HepG2 (cell line): ENCODE data around the gene CELF2. TPM values are rescaled to one million over a fixed set of nuclear protein-coding genes. Genes with fewer than 3 reads are reported as not detected.

Experiments used
- ATAC-seq: fragments of 200-7000 bp; cut with Tn5 transposase; 3 replicates; pipeline ENCODE4 v1.9.1; 2020; ENCODE audit warnings: mild to moderate bottlenecking, moderate library complexity
- BruUV-seq: library from RNA; stranded (reverse); fragments of 400-500 nt; replicated peaks from 2 replicates; lab custom pipeline; 2021; lab: Mats Ljungman, UMichigan
- CTCF ChIA-PET: fragments of 300-600 bp; formaldehyde crosslinking; extraction: SDS; loops from one replicate; lab custom pipeline; 2021; ENCODE audit warnings: low total read pairs, inconsistent platforms, low intra/inter-chr PET ratio; lab: Yijun Ruan, JAX
- POLR2A ChIA-PET: fragments of 350-600 bp; sonication (Branson Sonifier 250); formaldehyde crosslinking; loops from one replicate; lab custom pipeline; 2020; ENCODE audit warnings: antibody characterized with exemption, inconsistent platforms; lab: Yijun Ruan, JAX
- DNase-seq: peaks from one replicate; pipeline ENCODE4 v3.0.0-alpha.2; 2015; ENCODE audit warnings: low spot score
- FAIRE-seq: peaks from 3 replicates; lab custom pipeline; 2011; peaks lifted over from hg19 to GRCh38; lab: Jason Lieb, UNC
- H2AFZ ChIP-seq: one replicate; pipeline ENCODE4 v1.6.1; 2011; ENCODE audit warnings: low read length, inconsistent platforms
- H3K27ac ChIP-seq: fragments of 300-600 bp; 3 replicates; pipeline ENCODE4 v1.8.0; 2011; ENCODE audit warnings: mixed run types, mild to moderate bottlenecking, mixed read lengths, low read length, inconsistent platforms; ENCODE audit not compliant: insufficient read depth; ENCODE audit errors: extremely low read length
- H3K27me3 ChIP-seq, 2 experiments: fragments of 200-600 bp in 1 of 2; 2 replicates in 1 of 2; 3 replicates in 1 of 2; pipeline versions ENCODE4 v1.6.0 to v1.8.0; 2011; ENCODE audit warnings: low read length in 2 of 2, mild to moderate bottlenecking in 2 of 2, moderate library complexity in 2 of 2, inconsistent platforms in 1 of 2; ENCODE audit not compliant: insufficient read depth in 2 of 2, control insufficient read depth in 1 of 2
- H3K36me3 ChIP-seq, 2 experiments: fragments of 200-600 bp in 1 of 2; replicated peaks in 1 of 2; 2 replicates in 1 of 2; 3 replicates in 1 of 2; pipeline versions ENCODE4 v1.5.1 to v1.8.0; 2011; ENCODE audit warnings: low read length in 2 of 2, inconsistent platforms in 1 of 2; ENCODE audit not compliant: insufficient read depth in 2 of 2, control insufficient read depth in 1 of 2
- H3K4me1 ChIP-seq: 2 replicates; pipeline ENCODE4 v1.5.1; 2012; ENCODE audit warnings: low read length, inconsistent platforms; ENCODE audit not compliant: insufficient read depth
- H3K4me2 ChIP-seq: 2 replicates; pipeline ENCODE4 v1.6.0; 2011; ENCODE audit warnings: low read depth, low read length, inconsistent platforms
- H3K4me3 ChIP-seq, 3 experiments: fragments of 200-600 bp in 1 of 3; sonication (generic), shearing (Covaris generic) in 1 of 3; replicated peaks in 1 of 3; 2 replicates each; pipeline ENCODE4 v1.5.1; 2011 to 2016; ENCODE audit warnings: low read length in 3 of 3, inconsistent platforms in 2 of 3, low read depth in 2 of 3, mild to moderate bottlenecking in 2 of 3, control low read depth in 1 of 3, mixed read lengths in 1 of 3; ENCODE audit not compliant: insufficient read depth in 1 of 3
- H3K79me2 ChIP-seq: one replicate; pipeline ENCODE4 v1.6.1; 2011; ENCODE audit warnings: low read length, inconsistent platforms; ENCODE audit not compliant: insufficient read depth
- H3K9ac ChIP-seq: 2 replicates; pipeline ENCODE4 v1.6.0; 2011; ENCODE audit warnings: mild to moderate bottlenecking, low read depth, low read length, inconsistent platforms; ENCODE audit not compliant: insufficient read depth
- H3K9me3 ChIP-seq: 2 replicates; pipeline ENCODE4 v1.5.1; 2012; ENCODE audit warnings: mild to moderate bottlenecking, low read length
- H4K20me1 ChIP-seq: 2 replicates; pipeline ENCODE4 v1.6.0; 2011; ENCODE audit warnings: inconsistent platforms, mild to moderate bottlenecking, low read length, moderate library complexity; ENCODE audit not compliant: insufficient read depth
- CCAR2 ChIP-seq: fragments of 200-400 bp; formaldehyde crosslinking; optimal IDR thresholded peaks from 2 replicates; pipeline ENCODE3; 2018; ENCODE audit warnings: low read depth, mild to moderate bottlenecking, low read length, moderate library complexity
- CHD2 ChIP-seq: IDR thresholded peaks from 2 replicates; pipeline ENCODE4 v1.6.1; 2011; ENCODE audit warnings: low read depth, low read length, improper control_type of control experiment
- DNMT1 ChIP-seq: sonication (generic); formaldehyde crosslinking; IDR thresholded peaks from 2 replicates; pipeline ENCODE4 v1.5.1; 2020; ENCODE audit warnings: mild to moderate bottlenecking, missing genetic modification reagents
- E2F1 ChIP-seq: sonication (generic); formaldehyde crosslinking; IDR thresholded peaks from 2 replicates; pipeline ENCODE4 v1.5.0; 2020; ENCODE audit warnings: missing genetic modification reagents
- GZF1 ChIP-seq: sonication (generic); formaldehyde crosslinking; IDR thresholded peaks from 2 replicates; pipeline ENCODE4 v1.5.1; 2020; ENCODE audit warnings: mild to moderate bottlenecking, missing genetic modification reagents
- IRF2 ChIP-seq: IDR thresholded peaks from 2 replicates; pipeline ENCODE4 v1.6.1; 2018; ENCODE audit warnings: missing genetic modification reagents, missing compliant biosample characterization
- KLF12 ChIP-seq: sonication (generic); formaldehyde crosslinking; IDR thresholded peaks from 2 replicates; pipeline ENCODE4 v1.4.0; 2020; ENCODE audit warnings: missing genetic modification reagents, borderline replicate concordance
- MAFF ChIP-seq: IDR thresholded peaks from 2 replicates; pipeline ENCODE4 v1.6.1; 2011; ENCODE audit warnings: low read depth, low read length, improper control_type of control experiment
- MED1 ChIP-seq: sonication (generic); formaldehyde crosslinking; IDR thresholded peaks from 2 replicates; pipeline ENCODE4 v1.4.0; 2020; ENCODE audit warnings: missing genetic modification reagents
- NAIF1 ChIP-seq: sonication (generic); formaldehyde crosslinking; IDR thresholded peaks from 2 replicates; pipeline ENCODE4 v1.5.0; 2020; ENCODE audit warnings: mild to moderate bottlenecking, missing genetic modification reagents, borderline replicate concordance
- NCOA5 ChIP-seq: sonication (generic); formaldehyde crosslinking; IDR thresholded peaks from 2 replicates; pipeline ENCODE4 v1.4.0; 2020; ENCODE audit warnings: missing genetic modification reagents
- RORA ChIP-seq: sonication (generic); formaldehyde crosslinking; IDR thresholded peaks from 2 replicates; pipeline ENCODE4 v1.5.0; 2020; ENCODE audit warnings: mild to moderate bottlenecking, missing genetic modification reagents, moderate library complexity
- ZBTB3 ChIP-seq: sonication (generic); formaldehyde crosslinking; IDR thresholded peaks from 2 replicates; pipeline ENCODE4 v1.4.0; 2020; ENCODE audit warnings: low read depth, mild to moderate bottlenecking, moderate library complexity, missing genetic modification reagents, borderline replicate concordance
- ZNF709 ChIP-seq: sonication (generic); formaldehyde crosslinking; IDR thresholded peaks from 2 replicates; pipeline ENCODE4 v1.5.0; 2020; ENCODE audit warnings: mild to moderate bottlenecking, missing genetic modification reagents
- ZNF710 ChIP-seq: sonication (generic); formaldehyde crosslinking; IDR thresholded peaks from 2 replicates; pipeline ENCODE4 v1.5.0; 2020; ENCODE audit warnings: mild to moderate bottlenecking, missing genetic modification reagents, borderline replicate concordance
- ZSCAN21 ChIP-seq: sonication (generic); formaldehyde crosslinking; IDR thresholded peaks from 2 replicates; pipeline ENCODE4 v1.8.0; 2022; ENCODE audit warnings: mild to moderate bottlenecking, missing genetic modification reagents, moderate library complexity, borderline replicate concordance
- WGBS: methylation state at CpG from one replicate; pipeline ENCODE4 v1.1.6; 2017; ENCODE audit warnings: low lambda C conversion rate; 5-methylcytosine and 5-hydroxymethylcytosine counted together
- in situ Hi-C: cut with HindIII; loops from 2 replicates; pipeline ENCODE4 v1.10.0; 2017; ENCODE audit warnings: low pct_unique_long_range_greater_than_20kb; ENCODE audit not compliant: extremely low pct_ligation_motif_present
- intact Hi-C: fragments of 100-400 bp; cut with micrococcal nuclease; formaldehyde crosslinking; loops from one replicate; pipeline ENCODE4 v1.10.0; 2022; ENCODE audit not compliant: unreplicated experiment
- polyA plus RNA-seq, 8 experiments: library from polyadenylated mRNA; depleted of rRNA in 3 of 8; stranded (reverse) in 7 of 8; unstranded in 1 of 8; fragments of >200 nt; fragmentation: Illumina TruSeq in 4 of 8; extraction: Trizol in 4 of 8; gene quantifications; 2 replicates each; pipeline versions ENCODE4 v1.2.1 to v1.2.3, GENCODE V29; 2011 to 2016; ENCODE audit warnings: low read depth in 4 of 8, missing spikeins in 1 of 8, mixed read lengths in 1 of 8; ENCODE audit not compliant: insufficient read depth in 1 of 8
- total RNA-seq, 5 experiments: library from RNA; depleted of rRNA; stranded (reverse); fragments of >200 nt; fragmentation: Illumina TruSeq; extraction: Trizol; gene quantifications; 2 replicates each; pipeline ENCODE4 v1.2.3, GENCODE V29; 2016; ENCODE audit warnings: low read depth in 1 of 5

The CELF2 gene
- total and polyA plus RNA-seq, 2 of the 13 experiments (the other 11 are each of a cell fraction or from before 2014, with no cell fraction given): not detected

GRCh38 chr10:11168423-11169090, 150.9 kb downstream of the CELF2 start (continued):
- TF ChIP-seq GZF1 (no peak), RORA (no peak), MAFF (no peak)

- no peaks in the 10 kb centered on the region for H3K9me3 ChIP-seq
- H4K20me1 ChIP-seq: no peaks in the 10 kb centered on the region
- H3K27me3 ChIP-seq: peaks cover 0 to 41% of the 10 kb centered on the region in 2 experiments; a peak in 3 of 5 replicates
- H3K4me1 ChIP-seq: no peaks in the 10 kb centered on the region
- no TSS peak for BruUV-seq
- no peak for DNase-seq
- H3K79me2 ChIP-seq: no peaks in the 10 kb centered on the region
- no peak for ATAC-seq
- CTCF ChIA-PET: no interaction called here
- no peak overlapping the region for H2AFZ ChIP-seq
- intact Hi-C loops: no loop called here
- H3K9ac ChIP-seq: no peak overlapping the region
- H3K4me2 ChIP-seq: no peak overlapping the region
- WGBS: 43% methylated on average over 2 of the region's 2 CpGs
- in situ Hi-C loops: no loop called here
- POLR2A ChIA-PET: no interaction called here
- FAIRE-seq: no peak
- no peak overlapping the region for H3K4me3 ChIP-seq
- H3K36me3 ChIP-seq: no peaks in the 10 kb centered on the region
- H3K27ac ChIP-seq: no peak overlapping the region
- no peak for TF ChIP-seq NAIF1 (CRISPR knock-in tag)
- TF ChIP-seq NCOA5 (CRISPR knock-in tag): no peak
- no peak for TF ChIP-seq ZNF709 (CRISPR knock-in tag)
- no peak for TF ChIP-seq KLF12 (CRISPR knock-in tag)
- no peak for TF ChIP-seq ZNF710 (CRISPR knock-in tag)
- no peak for TF ChIP-seq DNMT1 (CRISPR knock-in tag)
- no peak for TF ChIP-seq MED1 (CRISPR knock-in tag)
- TF ChIP-seq ZBTB3 (CRISPR knock-in tag): no peak
- no peak for TF ChIP-seq ZSCAN21 (CRISPR knock-in tag)
- no peak for TF ChIP-seq CHD2
- TF ChIP-seq CCAR2: no peak
- no peak for TF ChIP-seq E2F1 (CRISPR knock-in tag)
- no peak for TF ChIP-seq IRF2 (CRISPR knock-in tag)
Observed at GRCh38 chr10:11169976-11170375, 152.3 kb downstream of the CELF2 start.
